Activated effector memory CD4-positive, alpha-beta T cell treated with anti-CD3 and anti-CD28 coated beads, Interleukin-2, amount 50 U/mL, for 16 hours (primary cell): ENCODE results near the gene ASTN2.

Experiments used
- DNase-seq: peaks from one replicate; pipeline ENCODE4 v3.0.0-alpha.2; 2020

ASTN2 gene

DNA sequence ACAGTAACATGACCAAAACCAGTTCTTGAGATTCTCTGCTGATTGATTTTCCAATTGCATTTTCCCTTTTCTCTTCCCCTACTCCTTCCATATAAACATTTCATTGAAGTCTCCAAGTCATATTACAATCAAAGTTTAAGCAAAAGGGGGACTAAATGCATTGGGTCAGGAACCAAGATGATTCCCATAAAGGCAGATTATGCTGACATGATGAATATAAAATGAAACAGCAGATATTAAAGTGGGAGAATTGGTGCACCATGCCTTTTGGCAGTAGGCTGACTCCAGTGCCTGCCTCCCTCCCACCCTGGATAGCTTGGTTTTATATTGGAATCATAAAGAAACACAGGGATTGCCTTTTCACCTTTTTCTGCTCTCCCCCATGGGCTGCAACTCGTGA, 118.4 kb downstream of the ASTN2 start:
- no peak for DNase-seq

DNA sequence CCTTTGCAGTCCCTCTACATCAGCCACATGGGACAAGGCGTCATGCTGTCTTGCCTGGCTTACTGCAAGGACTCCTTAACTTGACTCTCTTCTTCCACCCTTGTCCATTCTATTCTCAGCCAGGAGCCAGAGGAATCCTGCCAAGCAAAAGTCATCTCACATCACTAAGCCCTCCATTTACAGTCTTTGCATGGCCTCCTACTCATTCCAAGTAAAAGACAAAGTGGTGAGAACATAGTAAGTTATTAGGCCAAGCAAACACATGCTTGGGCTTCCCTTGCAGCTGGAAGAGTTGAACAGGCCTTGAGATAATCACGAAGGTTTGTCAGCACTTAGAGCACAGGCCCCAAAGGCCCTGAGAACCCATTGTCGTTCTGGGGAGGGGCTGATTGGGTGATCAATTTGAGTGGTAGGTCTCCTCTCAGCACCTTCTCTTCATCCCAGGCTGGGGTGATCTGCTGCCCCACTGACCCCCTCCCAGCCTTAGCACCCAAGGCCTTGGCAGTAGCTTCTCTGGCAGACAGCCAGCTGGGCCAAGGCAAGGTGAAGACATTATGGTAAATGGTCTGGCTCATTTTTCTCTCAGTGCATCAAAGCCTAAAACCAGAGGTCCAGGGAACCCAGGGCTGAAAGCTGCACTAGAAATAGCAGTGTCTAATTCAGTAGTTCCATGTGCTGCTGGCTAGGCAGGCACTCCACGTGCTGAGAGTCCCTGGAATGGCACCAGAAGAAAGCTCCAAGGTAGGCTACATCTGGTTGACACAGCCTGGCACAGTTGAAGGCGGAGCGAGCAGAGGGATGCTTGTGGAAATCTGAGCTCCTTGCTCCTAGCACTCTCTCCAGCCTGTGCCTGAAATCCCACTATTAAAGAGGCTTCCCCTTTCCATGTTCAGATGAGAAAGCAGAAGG, 121.4 kb downstream of the ASTN2 start:
- DNase-seq, result no peak

DNA sequence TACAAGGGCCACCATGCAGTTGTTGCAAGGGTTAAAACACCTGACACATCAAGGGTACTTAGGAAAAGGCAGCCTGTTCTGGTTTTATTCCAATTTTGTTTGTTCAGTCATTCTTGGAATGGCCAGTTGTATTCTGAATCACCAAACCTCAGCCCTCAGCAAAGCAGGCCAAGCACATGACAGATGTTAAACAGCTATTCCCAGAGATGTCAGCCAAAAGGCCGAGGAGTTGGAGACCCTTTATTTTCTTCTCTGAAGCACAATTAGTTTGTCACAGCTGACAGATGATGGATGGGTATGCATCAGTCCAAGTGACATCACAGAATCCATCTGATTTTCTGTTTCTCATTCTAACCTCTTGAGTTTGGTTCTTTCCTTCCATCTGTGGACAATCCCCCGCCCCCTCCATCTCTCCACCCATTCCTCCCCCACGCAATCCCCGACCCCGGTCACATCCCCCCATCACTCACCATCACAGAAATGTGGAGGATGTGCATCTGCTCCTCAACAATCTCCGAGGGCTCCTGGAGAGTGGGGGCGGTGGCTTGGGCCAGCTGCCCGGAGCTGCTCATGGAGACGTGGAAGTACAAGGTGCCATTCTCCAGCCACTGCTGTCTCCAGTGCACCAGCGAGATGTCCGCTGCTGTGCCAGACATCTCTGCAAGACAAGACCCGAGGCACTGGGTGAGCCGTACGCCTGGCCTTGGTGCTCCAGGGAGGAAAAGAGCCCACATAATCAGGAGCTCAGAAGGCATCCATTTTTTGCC, 123.8 kb downstream of the ASTN2 start:
- DNase-seq, result no peak

DNA sequence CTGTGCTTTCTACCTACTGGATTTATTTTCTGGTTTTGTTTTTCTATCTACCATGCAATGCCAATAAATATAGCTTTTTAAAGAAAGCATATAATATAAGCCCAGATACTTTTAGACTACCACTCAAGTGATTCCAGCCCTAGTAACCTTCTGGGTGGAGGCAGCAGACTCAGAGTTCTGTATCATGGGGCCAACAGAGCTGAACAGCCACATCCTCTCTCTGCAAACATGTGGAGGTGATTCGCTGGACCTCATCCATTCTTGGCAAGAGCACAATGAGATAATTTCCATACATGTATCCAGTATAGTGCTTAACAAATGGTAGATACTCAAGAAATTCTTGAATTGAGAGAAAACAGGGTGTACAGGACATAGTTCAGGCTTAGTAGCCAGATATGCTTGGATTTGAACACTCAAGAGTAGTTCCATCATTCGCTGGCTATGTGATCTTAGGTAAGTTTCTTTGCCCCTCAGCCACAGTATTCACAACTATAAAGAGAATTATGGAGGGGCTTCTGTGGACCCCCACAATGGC, 124.5 kb downstream of the ASTN2 start:
- DNase-seq, result no peak

DNA sequence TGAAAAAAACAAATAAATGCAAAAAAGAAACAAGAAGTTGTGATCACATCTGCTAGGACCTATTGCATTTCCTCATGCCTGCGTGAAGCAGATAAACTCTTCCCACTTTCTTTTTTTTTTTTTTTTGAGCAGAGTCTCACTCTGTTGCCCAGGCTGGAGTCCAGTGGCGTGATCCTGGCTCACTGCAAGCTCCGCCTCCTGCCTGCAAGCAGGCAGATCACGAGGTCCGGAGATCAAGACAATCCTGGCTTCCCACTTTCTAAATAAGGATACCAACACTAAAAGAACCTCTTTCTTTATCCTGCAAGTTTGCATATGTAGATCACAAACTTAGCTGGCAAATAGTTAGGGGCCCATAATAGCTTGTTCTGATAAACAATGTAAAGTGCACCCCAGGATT, 128.6 kb downstream of the ASTN2 start:
- no peak for DNase-seq

DNA sequence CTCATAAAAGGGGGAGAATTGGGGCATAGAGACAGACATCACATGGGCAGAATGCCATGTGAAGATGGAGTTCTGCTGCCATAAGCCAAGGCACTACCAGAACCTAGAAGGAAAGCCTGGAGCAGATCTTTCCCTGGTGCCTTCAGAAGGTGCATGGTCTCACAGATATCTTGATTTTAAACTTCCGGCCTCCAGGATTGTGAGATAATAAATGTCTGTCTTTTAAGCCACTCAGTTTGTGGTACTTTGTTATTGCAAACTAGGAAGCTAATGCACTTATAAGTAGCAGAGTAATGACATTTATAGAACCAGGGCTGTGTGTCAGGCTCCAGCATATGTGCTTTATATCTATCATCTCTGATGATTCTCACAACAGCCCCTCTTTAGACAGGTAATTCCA, 130.4 kb downstream of the ASTN2 start:
- no peak for DNase-seq

DNA sequence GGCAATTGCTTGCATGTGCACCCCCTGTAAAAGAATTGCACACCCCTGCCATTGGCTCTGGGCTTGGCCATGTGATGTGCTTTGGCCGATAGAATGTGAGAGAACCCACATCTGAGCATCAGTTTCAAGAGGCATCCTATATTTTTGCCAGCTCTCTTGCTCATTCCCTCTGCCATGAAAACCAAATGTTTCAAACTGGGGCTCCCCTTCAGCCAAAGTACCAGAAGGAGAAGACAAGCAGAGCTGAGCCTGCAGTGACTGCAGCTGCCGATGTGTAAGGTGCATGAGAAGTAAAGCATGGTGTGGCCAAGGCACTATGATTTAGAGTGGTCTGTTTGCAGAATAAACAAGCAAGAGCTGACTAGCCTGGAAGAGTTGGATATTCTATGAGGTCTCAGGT, 132.3 kb downstream of the ASTN2 start:
- no peak for DNase-seq

DNA sequence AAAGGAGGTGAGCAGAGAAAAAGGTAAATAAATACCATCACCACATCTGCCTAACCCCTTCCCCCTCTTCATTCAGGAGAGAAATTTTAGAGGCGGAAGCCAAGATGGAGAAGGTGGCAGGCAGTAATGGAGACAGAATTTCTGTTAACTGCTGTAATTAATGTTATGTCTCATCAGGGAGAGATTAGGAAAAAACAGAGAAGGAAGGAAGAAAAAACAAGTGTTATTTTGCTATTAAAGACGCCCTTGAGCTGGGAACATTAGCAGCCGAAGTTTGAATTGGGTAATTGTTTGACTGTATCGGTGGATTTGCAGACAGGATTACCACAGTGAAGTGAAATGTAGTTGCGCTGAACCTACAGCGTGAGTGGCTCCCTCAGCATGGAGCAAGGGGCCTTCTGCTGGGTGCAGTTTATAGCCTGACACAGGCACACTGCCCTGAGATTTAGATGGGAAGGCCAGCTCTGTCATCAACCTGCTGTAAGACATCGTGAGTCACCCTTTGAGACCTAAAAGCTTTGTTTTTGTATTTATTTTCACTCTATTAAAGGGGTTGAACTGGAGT, 136.3 kb downstream of the ASTN2 start:
- no peak for DNase-seq

DNA sequence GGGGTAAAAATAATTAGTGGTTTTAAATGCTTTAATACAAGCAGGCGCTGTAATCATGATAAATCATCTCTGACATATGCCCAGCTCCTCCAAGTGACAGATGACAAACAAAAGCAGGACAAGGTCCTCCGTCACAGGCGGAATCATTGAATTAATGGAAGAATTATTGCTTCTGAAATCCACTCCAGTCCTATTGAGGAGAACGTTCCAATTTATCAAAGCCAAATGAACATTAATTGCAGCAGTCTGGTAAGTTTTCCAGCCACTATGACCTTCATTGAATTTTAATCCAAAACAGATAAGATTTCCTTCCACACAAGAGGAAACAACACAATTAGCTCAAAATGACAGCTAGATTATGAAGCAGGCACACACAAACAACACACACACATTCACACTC, 136.8 kb downstream of the ASTN2 start:
- DNase-seq, result no peak

DNA sequence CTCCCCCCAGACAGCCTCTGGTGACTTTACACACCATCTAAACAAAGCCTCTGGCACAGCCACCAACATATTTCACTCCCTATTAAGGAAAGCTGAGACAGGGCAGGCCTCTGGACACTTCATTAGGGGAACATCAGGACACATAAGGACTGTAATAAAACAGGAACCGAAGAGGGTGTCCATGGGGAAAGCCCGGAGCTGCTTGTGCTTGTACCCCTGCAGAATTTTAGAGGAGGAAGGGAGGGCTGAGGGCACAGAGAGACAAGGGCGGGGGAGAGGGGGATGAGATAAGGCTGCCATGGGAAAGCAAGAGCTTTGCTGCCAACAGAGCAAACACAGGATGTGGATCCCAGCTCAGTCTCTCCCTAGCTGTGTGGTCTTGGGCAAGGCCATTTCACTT, 138.4 kb downstream of the ASTN2 start:
- DNase-seq, result no peak

DNA sequence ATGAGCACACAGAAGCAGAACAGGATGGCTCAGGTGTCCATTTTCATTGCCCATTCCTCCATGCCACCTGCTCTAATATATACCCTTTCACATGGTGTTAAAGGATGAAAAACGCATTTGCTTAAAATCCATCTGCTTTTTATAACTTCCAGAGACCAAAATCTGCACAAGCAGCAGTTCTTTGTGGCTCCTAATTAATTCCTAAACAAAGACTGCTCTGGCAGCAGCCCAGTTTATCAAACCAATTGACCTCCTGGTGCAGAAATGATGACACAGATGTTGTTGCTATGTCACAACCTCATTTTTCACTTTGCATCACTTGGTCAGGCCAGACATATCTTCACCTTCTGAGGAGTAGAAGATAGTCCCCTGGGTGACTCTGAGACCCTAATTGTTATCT, 141.2 kb downstream of the ASTN2 start:
- DNase-seq, result no peak

DNA sequence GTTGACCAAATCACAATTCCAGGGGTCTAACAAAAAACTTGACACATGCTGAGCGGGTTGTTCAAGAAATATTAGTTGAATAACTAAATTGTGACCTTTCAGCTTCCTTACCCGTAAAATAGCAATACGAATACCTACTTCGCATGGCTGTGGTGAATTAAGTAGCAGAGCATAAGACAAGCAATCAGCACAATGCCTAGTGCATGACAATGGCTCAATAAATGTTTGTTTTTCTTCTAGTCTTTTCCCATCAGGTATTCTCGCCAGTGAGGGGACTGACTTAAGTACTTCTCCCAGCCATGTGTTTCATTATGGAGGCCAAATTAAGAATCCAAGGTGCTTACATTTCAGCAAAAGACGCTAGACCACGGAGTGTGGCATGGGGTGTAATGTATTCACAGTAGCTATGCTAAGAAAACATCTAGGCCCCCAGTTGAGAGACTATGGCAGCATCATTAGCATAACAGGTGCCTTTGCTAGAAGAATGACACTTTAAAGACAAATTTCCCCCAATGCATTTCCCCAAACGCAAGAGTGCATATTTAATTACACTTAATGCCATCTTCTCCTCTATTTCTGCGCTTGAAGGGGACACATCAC, 145.9 kb downstream of the ASTN2 start:
- DNase-seq, result no peak

DNA sequence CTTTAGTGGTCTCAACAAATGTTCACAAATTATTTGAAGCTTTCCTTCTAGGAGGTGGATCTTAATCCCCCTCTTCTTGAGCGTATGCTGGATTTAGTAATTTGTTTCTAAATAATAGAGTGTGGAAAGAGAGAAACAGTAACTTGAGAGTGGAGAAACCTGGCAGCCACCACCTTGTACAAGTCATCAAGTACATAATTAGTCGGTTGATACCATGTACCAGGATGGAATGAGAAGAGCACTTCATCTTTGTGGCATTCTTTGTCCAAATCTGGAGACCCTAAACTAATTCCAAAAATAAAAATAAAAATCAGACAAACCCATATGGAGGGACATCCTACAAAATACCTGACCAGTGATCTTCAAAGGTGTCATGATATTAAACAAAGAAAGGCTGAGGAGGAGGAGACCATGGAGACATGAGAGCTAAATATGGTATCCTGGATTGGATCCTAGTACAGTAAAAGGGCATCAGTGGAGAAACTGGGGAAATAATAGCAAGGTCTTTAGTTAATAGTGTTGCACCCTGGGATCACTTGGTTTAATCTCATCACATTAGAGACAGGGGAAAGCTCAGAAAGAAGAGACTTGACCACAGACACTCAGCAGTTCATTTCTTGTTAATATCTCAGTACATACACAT, 147.9 kb downstream of the ASTN2 start:
- DNase-seq, result no peak

DNA sequence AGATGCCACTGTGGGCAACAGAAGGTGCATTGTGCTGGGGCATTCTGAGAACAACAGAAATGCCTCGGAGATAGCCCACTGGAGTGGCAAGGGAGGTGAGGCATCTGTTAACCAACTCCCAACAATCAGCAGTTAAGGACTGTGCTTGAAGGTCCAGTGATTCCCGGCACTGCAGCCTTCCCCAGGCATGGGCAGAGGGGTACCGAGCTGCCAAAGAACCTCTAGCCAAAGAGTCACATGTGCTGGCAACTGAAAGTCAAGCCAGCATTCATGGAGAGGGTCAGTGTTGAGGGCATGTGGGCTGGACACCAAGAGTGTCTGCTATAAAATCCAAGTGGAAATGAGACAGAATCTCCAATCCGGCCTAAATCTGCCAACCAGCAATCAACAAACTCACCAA, 149.6 kb downstream of the ASTN2 start:
- DNase-seq, result no peak

DNA sequence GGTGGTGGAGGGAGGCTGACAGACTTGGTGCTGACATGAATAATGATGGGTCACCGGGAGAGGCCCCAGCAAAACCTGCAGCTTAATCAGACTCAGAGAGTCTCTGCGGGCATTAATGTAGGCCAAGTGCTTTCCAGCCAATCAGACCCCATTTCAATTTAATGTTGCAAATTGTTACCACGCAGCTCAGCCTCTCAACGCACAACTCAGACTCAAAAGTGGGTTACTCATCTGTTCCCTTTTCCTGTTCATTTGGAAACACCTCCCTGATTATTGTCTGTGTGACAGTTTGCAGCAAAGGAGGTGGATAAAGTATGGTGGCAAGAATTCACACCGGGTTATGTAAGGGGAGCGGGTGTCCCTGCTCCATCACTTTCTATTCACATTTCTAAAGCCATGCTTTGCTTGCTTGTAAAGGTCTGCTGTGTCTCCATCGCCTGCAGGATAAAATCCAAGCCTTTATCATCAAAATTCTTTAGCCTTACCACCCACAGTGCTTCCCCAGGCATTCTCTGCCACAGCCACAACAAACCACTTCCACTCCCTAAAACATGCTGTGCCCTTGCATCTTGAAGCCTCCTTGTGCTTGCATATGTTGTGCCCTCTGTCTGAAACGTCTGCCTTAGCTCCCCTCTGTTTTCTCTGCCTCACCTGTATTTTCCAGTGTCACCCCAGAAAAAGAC, 156.5 kb downstream of the ASTN2 start:
- DNase-seq, result no peak

DNA sequence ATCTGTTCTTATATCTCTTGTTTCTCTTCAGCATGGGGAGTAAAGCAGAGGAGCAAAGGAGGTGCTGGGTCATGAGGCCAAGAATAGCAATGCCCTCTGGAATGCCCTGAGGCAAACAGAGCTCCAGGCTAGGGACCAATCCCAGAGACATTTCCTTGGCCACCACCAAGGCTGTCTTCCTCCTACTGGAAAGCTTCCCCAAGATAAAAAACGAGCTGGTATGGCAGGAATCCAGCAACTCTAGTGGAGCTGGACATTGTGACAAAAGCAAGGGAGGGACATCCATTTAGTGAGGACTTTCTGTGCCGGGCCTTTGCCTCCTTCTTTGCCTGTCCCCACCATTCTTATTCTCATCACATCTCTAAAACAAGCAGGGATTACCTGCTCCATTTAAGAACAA, 161.6 kb downstream of the ASTN2 start:
- DNase-seq, result no peak

DNA sequence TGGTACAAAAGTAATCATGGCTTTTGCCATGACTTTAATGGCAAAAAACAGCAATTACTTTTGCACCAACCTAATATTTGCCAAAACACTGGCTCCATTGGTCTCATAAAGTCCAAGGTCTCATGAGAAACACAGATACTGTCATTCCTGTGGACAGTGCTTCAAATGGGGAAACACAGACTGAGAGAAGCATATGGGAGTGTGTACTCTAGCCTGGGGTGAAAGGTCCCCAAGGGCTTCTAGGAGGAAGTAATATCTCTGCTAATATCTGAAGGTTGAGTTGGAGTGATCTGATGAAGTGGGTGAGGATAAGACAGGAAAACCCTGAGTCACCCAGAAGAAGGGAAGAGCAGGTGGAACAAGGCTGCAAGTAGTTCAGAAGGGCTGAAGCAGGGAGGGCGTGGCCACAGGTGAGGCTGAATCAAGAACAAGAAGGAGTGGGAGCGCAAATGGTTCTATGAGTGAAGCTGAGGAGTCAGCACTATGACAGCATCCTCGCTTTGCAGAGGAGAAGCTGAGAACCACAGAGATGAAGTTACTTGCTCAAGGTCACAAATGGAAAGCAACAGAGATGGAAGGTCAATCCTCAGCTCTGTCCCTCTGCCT, 164.1 kb downstream of the ASTN2 start:
- no peak for DNase-seq

DNA sequence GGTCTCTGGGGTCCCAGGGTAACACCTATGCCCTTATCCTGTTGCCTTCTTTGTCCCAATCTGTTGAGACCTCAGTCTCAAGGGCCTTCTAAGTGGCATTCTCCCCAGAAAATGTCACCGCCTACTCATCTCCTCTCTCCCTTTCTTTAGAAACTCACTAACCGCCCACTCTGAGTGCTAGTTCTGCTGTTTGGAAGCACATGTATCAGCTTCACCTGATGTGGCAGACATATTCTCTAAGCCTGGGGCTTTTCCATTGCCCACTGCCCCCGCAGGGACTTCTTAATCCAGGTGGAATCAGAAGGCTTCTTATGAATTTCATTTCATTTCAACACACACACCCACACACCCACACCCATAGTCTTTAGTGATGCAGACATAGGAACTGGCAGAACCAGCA, 165.1 kb downstream of the ASTN2 start:
- DNase-seq, result no peak

DNA sequence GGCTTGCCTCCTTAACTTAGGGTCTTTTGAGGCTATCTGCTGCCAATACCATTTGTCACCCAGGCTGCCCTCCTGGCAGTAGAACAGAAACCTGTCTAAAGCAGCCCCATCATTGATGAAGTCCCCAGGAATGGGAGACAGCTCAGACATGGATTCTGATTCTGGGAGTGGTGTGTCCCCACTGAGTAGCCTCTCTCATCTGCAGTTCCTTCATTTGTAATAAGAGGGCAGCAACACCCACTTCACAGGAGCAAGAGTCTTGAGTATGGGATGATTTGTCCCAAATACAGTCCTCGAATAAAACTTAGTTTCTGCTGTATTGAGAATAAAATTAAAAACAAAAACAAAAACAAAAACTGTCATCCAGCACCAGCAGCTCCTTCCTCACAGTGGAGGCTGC, 167.6 kb downstream of the ASTN2 start:
- DNase-seq, result no peak

DNA sequence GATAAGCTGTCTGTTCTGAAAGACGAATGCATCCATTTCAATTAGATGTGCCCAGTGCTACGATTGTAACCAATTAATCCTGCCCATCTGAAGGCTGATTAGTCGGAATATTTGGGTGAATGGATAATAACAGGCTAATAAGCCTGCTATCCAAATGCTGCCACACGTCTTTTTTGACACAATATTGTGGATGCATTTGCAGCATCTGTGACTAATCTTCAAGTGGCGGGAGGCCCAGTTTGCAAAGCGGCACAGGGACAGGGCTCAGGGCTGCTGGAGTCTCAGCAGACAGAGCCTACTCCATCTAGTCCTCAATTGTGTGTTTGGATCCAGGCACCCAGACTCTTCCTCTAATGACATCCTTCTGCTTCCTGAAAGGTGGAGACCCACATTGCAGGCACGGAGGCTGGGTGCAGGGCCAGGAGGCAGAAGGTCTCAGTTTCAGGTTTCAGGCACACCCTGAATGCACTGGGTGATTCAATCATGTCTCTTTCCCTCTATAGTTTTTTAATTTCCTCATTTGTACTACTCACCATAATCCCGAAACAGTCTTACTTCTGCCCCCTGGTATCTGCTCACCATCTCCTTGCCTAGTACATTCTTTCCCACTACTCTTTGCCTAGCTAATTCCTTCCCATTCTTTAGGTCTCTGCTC, 169.6 kb downstream of the ASTN2 start:
- no peak for DNase-seq

DNA sequence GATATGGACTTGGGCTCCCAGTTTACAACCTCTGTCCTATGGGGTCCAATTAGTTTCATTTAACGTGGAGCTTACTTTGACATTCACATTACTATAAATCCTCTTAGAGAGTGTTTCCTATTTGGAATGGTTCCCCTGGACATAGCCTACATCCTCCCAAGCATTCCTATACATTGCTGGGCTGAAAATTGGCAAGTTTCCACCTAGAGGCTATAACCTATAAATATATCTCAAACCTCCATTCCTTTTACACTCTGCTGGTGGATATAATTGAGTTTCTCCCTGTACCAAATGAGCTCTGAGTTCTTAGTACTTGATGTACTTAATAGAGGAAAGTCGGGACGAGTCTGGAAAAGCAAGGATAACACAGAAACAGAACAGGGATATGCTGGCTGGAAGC, 172.8 kb downstream of the ASTN2 start:
- DNase-seq, result no peak
